Fibroblast of skin of scalp (primary cell): Measurements from ENCODE around the gene STRIP1.
"Not testable (repeated sequence)": the region's sequence is repeated elsewhere in the genome, so short reads cannot be mapped to it uniquely, and the experiment has no call there.

Experiments
- DNase-seq: peaks from one replicate; pipeline ENCODE4 v3.0.0-alpha.2; 2013

The STRIP1 gene

GRCh38 chr1:110008971-110009565, 25.4 kb upstream of the STRIP1 start:
- DNase-seq, result no peak

- DNase-seq, result peak; percentile 58
Observed at GRCh38 chr1:110011527-110012041, 22.8 kb upstream of the STRIP1 start.

- DNase-seq, result no peak
Observed at GRCh38 chr1:110012100-110012780, 22.2 kb upstream of the STRIP1 start.

GRCh38 chr1:110017792-110018191, 16.6 kb upstream of the STRIP1 start:
- no peak for DNase-seq

GRCh38 chr1:110018396-110018795, 16.0 kb upstream of the STRIP1 start:
- no peak for DNase-seq

GRCh38 chr1:110019770-110020169, 14.7 kb upstream of the STRIP1 start:
- DNase-seq, result no peak

GRCh38 chr1:110021285-110021684, 13.1 kb upstream of the STRIP1 start:
- DNase-seq, result peak; percentile 13

- DNase-seq, result no peak
Observed at GRCh38 chr1:110024613-110025012, 9.8 kb upstream of the STRIP1 start.

- DNase-seq, result not testable (repeated sequence)
Observed at GRCh38 chr1:110030687-110031086, 3.7 kb upstream of the STRIP1 start.

- DNase-seq, result no peak
Observed at GRCh38 chr1:110032327-110032726, 2.1 kb upstream of the STRIP1 start.

GRCh38 chr1:110033421-110033820, 1.0 kb upstream of the STRIP1 start:
- DNase-seq, result no peak

GRCh38 chr1:110034040-110034450, 379 bp upstream of the STRIP1 start:
- DNase-seq, result no peak

- DNase-seq, result peak; percentile 9
Observed at GRCh38 chr1:110035236-110035752, 870 bp downstream of the STRIP1 start.

GRCh38 chr1:110038271-110038670, 3.8 kb downstream of the STRIP1 start:
- no peak for DNase-seq

- no peak for DNase-seq
Observed at GRCh38 chr1:110039641-110040040, 5.2 kb downstream of the STRIP1 start.

- no peak for DNase-seq
Observed at GRCh38 chr1:110040548-110040947, 6.1 kb downstream of the STRIP1 start.

- DNase-seq, result no peak
Observed at GRCh38 chr1:110043016-110043415, 8.6 kb downstream of the STRIP1 start.

- DNase-seq, result no peak
Observed at GRCh38 chr1:110047463-110047862, 13.0 kb downstream of the STRIP1 start.

GRCh38 chr1:110048240-110048639, 13.8 kb downstream of the STRIP1 start:
- DNase-seq, result no peak

GRCh38 chr1:110048923-110049601, 14.6 kb downstream of the STRIP1 start:
- no peak for DNase-seq

GRCh38 chr1:110049801-110050601, 15.6 kb downstream of the STRIP1 start:
- DNase-seq, result no peak

GRCh38 chr1:110050602-110051261, 16.3 kb downstream of the STRIP1 start:
- DNase-seq, result peak; percentile 12
